GM19035 (cell line): ENCODE measurements around the gene FBXL22.
"Not testable (repeated sequence)": the region's sequence is repeated elsewhere in the genome, so short reads cannot be mapped to it uniquely, and the experiment has no call there.

Source experiments
- ATAC-seq: cut with Tn5 transposase; IDR thresholded peaks from one replicate; pipeline ENCODE4 v1.9.1; 2021; ENCODE audit not compliant: unreplicated experiment

FBXL22 gene

DNA sequence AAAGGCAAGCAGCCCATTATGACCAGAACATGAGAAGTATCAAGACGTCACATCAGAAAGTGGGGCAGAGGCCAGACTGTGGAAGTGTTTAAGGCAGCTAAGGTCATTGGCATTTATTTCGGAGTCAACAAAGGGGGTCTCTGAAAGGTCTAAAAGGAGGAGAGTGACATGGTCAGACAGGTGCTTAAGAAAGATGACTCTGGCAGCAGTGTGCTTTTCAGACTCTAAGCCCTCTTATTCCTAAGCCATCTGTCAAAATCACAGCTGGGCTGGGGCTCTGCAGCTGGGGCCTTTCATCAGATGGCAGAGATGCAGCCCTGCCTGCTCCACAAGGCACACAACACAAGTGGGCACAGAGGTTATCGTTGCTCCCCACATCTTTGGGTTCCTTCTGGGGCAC, 14.0 kb downstream of the FBXL22 start:
- ATAC-seq: no peak

DNA sequence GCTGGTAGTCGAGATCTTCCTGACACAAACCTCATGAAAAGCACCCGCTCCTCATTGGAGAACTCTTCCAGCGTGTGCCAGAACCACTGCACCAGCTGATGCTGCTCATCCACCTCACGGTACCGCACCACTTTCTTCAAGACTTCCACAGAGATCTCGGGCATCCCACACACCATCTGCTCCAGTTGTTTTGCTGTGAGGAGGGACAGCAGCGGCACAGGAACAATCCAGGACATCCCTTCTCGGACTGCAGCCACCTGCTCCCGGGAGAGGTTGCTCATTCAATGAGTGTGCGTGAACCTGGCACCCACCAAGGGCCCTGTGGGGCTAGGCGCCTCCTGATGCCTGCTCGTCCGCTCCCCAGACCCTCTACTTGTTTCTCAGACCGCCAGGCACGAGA, 15.1 kb downstream of the FBXL22 start:
- ATAC-seq: no peak

GRCh38 chr15:63615935-63616334, 18.7 kb downstream of the FBXL22 start:
- no peak for ATAC-seq

GRCh38 chr15:63617147-63617546, 20.0 kb downstream of the FBXL22 start:
- ATAC-seq: not testable (repeated sequence)

DNA sequence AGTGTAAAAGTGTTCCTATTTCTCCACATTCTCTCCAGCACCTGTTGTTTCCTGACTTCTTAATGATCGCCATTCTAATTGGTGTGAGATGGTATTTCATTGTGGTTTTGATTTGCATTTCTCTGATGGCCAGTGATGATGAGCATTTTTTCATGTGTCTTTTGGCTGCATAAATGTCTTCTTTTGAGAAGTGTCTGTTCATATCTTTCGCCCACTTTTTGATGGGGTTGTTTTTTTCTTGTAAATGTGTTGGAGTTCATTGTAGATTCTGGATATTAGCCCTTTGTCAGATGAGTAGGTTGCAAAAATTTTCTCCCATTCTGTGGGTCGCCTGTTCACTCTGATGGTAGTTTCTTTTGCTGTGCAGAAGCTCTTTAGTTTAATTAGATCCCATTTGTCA, 20.4 kb downstream of the FBXL22 start:
- not testable (repeated sequence) for ATAC-seq

GRCh38 chr15:63620760-63621159, 23.6 kb downstream of the FBXL22 start:
- ATAC-seq: not testable (repeated sequence)

- ATAC-seq: no peak
Observed at GRCh38 chr15:63623232-63623969, 26.2 kb downstream of the FBXL22 start.

DNA sequence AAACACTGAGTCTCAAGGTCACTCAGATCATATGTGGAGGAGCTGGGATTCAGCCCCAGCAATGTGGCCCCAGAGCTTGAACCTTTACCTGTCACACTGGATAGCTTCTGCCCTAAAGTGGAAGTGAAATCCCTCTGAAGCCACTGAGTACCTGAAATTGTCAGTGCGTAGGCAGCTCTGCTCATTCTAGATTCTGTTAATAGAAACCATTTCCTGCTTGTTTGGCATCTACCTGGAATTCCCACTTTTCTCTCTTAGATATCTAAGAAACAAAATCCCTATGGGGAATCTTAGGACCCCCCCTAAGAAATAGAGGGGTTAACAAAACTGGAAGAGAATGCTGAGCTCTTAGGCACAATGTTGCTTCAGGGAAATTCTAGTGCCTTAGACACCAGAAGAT, 29.8 kb downstream of the FBXL22 start:
- ATAC-seq: no peak

DNA sequence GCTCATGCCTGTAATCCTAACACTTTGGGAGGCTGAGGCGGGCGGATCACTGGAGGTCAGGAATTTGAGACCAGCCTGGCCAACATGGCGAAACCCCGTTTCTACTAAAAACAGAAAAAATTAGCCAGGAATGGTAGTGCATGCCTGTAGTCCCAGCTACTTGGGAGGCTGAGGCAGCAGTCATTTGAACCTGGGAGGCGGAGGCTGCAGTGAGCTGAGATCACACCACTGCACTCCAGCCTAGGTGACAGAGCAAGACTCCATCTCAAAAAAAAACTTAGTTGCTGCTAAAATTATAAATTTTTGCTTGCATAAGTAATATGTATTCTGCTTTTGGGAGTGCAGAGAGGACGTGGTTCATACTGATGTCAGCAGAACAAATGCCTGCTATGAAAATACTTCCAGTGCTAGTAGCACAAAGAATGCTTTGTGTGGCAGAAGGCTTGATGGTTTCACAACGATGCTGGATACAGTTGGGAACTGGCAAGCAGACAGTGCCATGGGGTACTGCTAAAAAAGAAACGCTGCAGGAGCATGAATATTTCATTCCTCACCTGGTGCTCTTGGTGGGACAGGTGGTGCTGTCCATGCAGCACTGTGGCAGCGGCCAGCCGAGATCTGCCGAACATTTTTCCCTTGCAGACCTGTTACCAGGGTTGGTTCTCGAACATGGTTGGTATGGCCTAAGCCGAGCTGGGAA, 31.1 kb downstream of the FBXL22 start:
- ATAC-seq: no peak

DNA sequence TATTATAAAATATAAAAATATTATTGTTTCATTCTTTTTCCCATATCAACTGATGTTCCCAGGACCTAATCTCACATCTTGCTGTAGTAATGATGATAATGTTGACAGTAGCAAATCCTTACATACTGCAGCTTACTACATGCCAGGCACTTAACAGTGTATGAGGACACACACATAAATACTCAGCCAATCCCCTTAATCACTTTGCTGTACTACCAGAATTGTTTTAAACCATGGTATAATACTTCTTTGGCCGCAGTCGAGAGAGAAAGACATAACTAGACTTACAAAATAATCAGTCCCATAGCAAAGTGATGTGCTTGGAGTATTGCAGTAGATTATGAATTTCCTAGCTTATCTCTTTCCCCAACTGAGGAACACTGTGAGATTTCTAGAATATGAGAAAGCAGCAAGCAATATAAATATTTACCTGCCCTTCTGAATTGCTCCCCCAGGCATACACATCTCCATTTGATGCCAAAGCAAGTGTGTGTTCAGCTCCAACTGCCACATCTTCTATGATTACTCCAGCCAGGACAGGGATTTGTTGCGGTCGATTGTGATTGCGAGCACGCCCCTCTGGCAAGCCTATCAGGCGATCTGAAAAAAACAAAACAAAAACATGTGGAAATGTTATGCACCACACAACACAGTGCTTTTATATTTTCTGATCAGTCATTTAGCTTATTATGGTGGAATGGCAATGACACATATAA, 33.0 kb downstream of the FBXL22 start:
- no peak for ATAC-seq

- no peak for ATAC-seq
Observed at GRCh38 chr15:63633312-63633711, 36.1 kb downstream of the FBXL22 start.

GRCh38 chr15:63634154-63634553, 37.0 kb downstream of the FBXL22 start:
- no peak for ATAC-seq

- no peak for ATAC-seq
Observed at GRCh38 chr15:63636518-63637061, 39.4 kb downstream of the FBXL22 start.

DNA sequence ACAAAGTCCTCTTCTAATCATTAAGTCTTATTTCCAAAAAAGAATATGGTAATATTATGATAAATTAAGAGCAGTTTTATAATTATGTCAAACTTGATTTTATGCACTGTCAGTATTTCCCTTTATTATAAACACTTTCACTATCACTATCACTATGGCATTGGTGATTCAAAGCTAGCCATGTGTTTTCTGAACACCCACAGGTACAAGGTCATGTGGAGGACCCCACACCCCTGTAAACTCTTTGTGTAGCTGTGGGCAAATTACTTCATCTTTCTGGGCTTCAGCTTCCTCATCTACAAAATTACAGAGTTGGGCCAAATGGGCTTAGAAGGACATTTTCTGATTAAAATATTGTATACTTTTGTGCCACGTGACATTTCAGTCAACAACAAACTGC, 41.7 kb downstream of the FBXL22 start:
- no peak for ATAC-seq

GRCh38 chr15:63640146-63640545, 43.0 kb downstream of the FBXL22 start:
- no peak for ATAC-seq
